GM21723 (cell line): ENCODE results near the gene TDRD5.
"Not testable (repeated sequence)": the region's sequence is repeated elsewhere in the genome, so short reads cannot be mapped to it uniquely, and the experiment has no call there.

Experiments used
- ATAC-seq: cut with Tn5 transposase; IDR thresholded peaks from one replicate; pipeline ENCODE4 v1.9.1; 2021; ENCODE audit warnings: mild to moderate bottlenecking, moderate library complexity; ENCODE audit not compliant: unreplicated experiment

The TDRD5 gene

DNA sequence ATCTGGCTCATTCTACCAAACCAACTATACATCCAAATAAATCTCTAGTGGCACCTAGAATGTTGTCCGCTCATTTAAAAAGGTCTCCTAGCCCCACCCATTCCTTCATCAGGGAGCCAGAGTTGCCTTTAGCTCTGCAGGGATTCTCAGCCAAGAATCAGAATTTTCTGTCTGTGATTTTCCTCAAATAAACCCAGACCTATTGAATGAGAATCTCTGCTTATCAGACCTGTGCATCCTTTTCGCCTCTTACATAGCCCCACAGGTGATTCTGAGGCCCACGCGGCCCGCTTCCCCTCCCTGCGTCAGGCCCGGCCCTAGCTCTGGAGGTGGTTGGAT lies 410 bp upstream of the TDRD5 start:
- no peak for ATAC-seq

DNA sequence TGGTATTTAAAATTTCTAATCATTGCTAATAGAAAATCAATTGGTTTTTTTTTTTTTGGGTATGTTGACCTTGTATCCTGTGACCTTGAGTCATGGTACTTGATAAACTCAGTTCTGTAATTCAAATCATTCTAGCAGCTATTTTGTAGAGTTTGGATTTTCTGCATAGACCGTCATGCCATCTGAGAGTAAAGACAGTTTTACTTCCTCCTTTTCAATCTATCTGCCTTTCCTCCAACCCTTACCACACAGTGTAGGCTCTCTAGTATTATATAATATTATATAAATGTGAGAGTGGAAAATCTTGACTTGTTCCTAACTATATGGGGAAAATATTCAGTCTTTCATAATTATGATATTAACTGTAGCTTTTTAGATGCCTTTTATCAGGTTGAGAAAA lies 7.0 kb downstream of the TDRD5 start:
- no peak for ATAC-seq

GRCh38 chr1:179599623-179600249 lies 8.1 kb downstream of the TDRD5 start:
- ATAC-seq = no peak

DNA sequence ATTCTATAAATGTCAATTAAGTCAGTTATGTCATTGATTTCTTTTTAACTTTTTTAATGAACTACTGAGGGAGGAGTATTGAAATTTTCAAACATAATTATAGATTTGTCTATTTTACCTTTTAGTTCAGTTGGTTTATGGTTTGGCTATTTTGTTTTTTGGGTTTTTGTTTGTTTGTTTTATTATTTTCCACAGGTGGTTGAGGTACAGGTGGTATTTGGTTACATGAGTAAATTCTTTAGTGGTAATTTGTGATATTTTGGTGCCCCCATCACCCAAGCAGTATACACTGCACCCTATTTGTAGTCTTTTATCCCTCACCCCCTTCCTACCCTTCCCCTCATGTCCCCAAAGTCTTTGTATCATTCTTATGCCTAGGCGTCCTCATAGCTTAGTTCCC lies 9.5 kb downstream of the TDRD5 start:
- no peak for ATAC-seq

DNA sequence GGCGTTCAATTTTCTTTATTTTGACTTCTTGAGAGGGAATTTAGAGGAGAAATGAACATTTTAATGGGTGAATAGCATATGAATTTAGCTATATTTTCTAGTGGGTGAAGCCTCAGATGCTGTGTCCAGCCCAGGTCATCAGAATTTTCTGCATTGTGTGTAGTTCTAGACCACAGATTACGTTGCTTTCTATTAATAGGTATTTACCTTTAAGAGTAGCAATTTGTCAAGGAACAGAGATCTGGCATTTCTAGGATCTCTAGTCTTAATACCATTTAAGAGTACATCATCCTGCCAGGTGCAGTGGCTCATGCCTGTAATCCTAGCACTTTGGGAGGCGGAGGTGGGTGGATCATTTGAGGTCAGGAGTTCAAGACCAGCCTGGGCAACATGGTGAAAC lies 20.7 kb downstream of the TDRD5 start:
- ATAC-seq = no peak

GRCh38 chr1:179630719-179631118 lies 39.1 kb downstream of the TDRD5 start:
- ATAC-seq = no peak

DNA sequence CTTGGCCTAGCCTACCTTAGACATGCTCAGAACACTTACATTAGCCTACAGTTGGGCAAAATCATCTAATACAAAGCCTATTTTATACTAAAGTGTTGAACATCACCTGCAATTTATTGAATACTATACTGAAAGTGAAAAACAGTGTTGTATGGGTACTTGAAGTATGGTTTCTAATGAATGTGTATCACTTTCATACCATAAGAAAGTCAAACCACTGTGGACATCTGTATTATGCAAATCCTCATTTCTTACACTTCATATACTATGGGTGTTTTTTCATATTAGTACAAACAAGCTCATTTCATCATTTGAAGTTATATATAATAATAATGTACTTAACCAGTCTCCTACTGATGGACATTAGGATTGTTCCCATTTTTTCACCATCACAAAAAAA lies 41.2 kb downstream of the TDRD5 start:
- peak; percentile 93 for ATAC-seq

- ATAC-seq = no peak
Observed at GRCh38 chr1:179637211-179637860, 45.7 kb downstream of the TDRD5 start.

- no peak for ATAC-seq
Observed at GRCh38 chr1:179661018-179661417, 69.4 kb downstream of the TDRD5 start.

GRCh38 chr1:179663810-179664209 lies 72.2 kb downstream of the TDRD5 start:
- no peak for ATAC-seq

DNA sequence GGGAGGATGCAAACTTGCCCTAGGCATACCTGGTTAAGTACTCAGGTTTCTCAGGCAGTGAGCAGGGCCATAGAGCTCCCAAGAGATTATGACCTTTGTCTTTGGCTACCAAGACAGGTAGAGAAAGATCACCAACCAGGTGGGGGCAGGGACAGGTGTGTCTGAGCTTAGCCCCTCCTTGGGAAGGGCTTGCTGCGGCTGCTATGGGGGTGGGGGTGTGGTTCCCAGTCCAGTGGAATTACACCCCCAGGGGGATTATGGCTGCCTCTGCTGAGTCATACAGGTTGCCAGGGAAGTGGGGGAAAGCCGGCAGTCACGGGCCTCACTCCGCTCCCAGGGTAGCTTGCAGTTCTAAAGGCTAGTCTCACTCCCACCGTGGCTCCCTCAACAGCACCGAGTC lies 86.2 kb downstream of the TDRD5 start:
- no peak for ATAC-seq

- not testable (repeated sequence) for ATAC-seq
Observed at GRCh38 chr1:179694530-179694929, 102.9 kb downstream of the TDRD5 start.

DNA sequence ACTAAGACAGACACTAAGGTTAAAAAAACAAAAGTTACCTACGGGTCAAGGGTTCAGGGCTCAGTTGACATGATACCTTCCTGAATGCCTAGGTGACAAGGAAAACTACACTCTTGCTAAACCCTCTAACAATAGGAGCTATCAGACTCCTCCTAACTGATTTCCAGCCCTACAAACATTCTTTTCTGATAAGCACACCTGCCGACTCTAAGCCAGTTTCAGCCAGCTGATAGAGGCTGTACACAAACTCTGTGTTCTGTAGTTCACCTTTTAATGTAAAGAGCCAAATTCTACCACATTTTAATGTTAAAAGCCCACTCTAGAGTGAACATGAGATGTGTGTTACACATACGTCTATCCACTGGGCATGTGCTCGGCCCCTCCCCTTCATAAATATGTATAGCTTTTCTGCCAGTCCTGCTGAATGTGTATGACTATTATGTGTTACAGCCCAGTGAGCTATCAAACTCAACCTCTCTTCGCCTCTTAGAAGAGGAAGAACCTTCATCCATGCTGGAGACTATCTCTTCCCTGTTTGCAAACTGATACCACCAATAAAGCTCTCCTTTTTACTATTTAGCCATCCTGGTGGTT lies 111.4 kb downstream of the TDRD5 start:
- ATAC-seq = no peak

GRCh38 chr1:179706339-179706941 lies 114.8 kb downstream of the TDRD5 start:
- ATAC-seq = no peak

DNA sequence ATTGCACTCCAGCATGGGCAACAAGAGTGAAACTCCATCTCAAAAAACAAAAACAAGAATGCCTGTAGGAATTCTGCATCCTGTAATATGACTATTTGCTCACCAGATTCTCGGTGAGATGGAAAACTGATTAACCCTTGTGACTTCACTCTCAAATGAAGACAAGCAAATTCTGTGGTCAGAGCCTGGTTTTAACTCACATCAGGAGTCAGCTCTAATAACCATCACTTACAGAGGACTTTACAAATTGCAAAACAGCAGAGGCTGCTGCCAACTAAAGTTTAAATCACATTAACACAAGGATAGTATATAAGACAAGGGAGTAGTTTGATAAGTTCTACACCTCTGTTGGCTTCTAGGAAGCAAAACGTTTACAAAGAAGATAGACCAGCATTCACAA lies 115.8 kb downstream of the TDRD5 start:
- no peak for ATAC-seq

DNA sequence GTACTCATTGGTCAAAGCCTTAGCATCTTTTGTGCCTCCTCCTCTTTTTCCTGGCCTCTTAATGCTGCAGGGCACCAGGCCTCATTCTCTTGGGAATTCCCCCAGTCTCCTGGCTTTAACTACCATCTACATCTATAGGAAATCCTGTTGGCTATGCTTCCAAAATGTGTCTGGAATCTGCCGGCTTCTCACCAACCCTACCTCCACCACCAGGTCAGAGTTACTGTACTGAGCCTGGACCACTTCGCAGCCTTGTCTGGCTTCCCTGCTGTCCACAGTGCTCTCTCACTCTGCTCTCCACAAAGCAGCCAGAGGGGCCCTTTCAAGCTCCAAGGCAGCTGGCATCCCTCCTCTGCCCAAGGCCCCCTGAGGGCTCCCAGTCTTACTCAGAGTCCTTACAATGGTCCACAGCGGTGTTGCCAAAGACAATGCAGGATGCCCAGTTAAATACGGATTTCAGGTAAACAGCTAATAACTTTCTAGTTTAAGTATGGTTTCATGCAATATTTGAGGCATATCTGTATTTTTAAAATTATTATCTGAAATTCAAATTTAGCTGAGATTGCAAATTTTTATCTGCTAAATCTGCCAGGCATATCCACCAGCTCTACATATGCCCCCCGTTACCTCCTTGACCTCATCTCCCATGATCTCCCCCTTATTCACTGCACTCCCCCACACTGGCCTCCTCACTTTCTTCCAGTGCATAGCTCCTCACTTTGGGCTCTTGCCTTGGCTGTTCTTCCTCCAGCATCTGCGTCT lies 117.0 kb downstream of the TDRD5 start:
- ATAC-seq = no peak

- no peak for ATAC-seq
Observed at GRCh38 chr1:179709841-179710329, 118.3 kb downstream of the TDRD5 start.

DNA sequence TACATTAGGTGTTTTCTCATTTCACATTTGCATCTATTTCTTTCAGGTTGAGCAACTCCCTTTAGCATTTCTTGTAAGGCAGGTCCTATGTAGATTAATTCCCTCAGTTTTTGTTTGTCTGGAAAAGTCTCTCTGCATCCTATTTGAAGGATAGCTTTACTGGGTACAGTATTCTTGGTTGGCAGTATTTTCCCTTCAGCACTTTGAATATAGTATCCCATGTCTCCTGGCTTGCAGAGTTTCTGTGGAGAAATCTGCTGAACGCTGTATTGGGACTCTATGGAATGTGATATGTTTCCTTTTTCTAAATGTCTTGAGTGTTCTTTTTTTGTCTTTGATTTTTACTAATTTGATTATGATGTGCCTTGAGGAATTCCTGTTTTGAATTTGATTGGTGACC lies 122.5 kb downstream of the TDRD5 start:
- no peak for ATAC-seq

DNA sequence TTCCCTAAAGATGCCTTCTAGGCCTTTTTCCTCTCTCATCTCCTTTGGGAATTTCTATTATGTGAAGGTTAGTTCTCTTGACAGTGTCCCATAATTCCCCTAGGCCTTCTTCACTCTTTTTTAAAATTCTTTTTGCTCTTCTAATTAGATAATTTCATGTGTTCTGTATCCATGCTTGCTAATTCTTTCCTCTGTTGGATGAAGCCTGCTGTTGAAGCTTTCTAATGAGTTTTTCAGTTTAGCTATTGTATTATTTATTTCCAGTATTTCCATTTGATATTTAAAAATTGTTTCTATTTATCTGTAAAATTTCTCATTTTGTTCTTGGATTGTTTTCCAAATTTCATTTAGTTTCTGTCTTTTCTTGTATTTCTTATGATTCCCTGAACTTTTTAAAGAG lies 123.0 kb downstream of the TDRD5 start:
- ATAC-seq = no peak

GRCh38 chr1:179719272-179719671 lies 127.6 kb downstream of the TDRD5 start:
- no peak for ATAC-seq

DNA sequence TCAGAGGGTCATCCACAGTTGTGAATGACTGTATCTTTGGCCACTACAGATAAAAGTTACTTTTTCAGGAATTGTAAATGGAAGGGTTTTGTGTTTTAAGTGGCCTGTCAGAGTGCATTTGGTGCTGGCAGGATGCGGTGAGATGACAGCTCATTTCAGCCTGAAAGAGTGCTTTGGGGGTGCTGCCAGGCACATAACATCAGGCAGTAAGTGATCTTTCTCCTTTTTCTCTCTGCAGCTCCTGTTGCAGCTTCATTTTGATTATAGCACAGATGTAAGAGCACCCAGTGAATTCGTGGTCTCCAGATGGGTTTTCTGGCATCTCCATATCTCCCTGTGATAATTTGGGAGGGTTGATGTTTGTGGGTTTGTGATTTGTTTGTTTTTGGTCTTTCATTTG lies 136.6 kb downstream of the TDRD5 start:
- no peak for ATAC-seq
